Smooth muscle cell (in vitro differentiated cells): ENCODE data around the gene TMEM101. TPM values are rescaled to one million over a fixed set of nuclear protein-coding genes. Genes with fewer than 3 reads are reported as not detected.
"Not testable (repeated sequence)": the region's sequence is repeated elsewhere in the genome, so short reads cannot be mapped to it uniquely, and the experiment has no call there.

Experiments
- DNase-seq: peaks from one replicate; lab custom pipeline; 2025; ENCODE audit not compliant: unreplicated experiment; lab: John Stamatoyannopoulos, UW
- H2AFZ ChIP-seq: fragments of 200-600 bp; sonication (generic); 2 replicates; pipeline ENCODE4 v1.6.0; 2016; ENCODE audit warnings: antibody characterized with exemption, low read depth, mild to moderate bottlenecking
- H3F3A ChIP-seq: fragments of 200-600 bp; sonication (generic); 2 replicates; pipeline ENCODE4 v1.6.0; 2017; ENCODE audit warnings: antibody characterized with exemption, low read depth
- H3K27ac ChIP-seq: fragments of 200-600 bp; sonication (generic); 2 replicates; pipeline ENCODE4 v1.5.1; 2016; ENCODE audit warnings: low read depth, mild to moderate bottlenecking
- H3K27me3 ChIP-seq: fragments of 200-600 bp; sonication (generic); 2 replicates; pipeline ENCODE4 v1.6.1; 2016; ENCODE audit warnings: low read depth, mild to moderate bottlenecking
- H3K36me3 ChIP-seq: fragments of 200-600 bp; sonication (generic); 2 replicates; pipeline ENCODE4 v1.5.1; 2016; ENCODE audit warnings: low read depth
- H3K4me1 ChIP-seq: fragments of 200-600 bp; sonication (generic); 2 replicates; pipeline ENCODE4 v1.5.1; 2016; ENCODE audit warnings: low read depth
- H3K4me2 ChIP-seq: fragments of 200-600 bp; sonication (generic); 2 replicates; pipeline ENCODE4 v1.6.0; 2016; ENCODE audit warnings: mild to moderate bottlenecking
- H3K4me3 ChIP-seq: fragments of 200-600 bp; sonication (generic); 2 replicates; pipeline ENCODE4 v1.5.1; 2016; ENCODE audit warnings: mild to moderate bottlenecking
- H3K79me2 ChIP-seq: fragments of 200-600 bp; sonication (generic); 2 replicates; pipeline ENCODE4 v1.6.0; 2016; ENCODE audit warnings: low read depth, mild to moderate bottlenecking
- H3K9ac ChIP-seq: fragments of 200-600 bp; sonication (generic); 2 replicates; pipeline ENCODE4 v1.6.0; 2016; ENCODE audit warnings: low read depth
- H3K9me3 ChIP-seq: fragments of 200-600 bp; sonication (generic); replicated peaks from 2 replicates; pipeline ENCODE4 v1.5.1; 2016; ENCODE audit warnings: low read depth
- H4K20me1 ChIP-seq: fragments of 200-600 bp; sonication (generic); 2 replicates; pipeline ENCODE4 v1.6.0; 2016; ENCODE audit warnings: low read depth
- CTCF ChIP-seq: fragments of 200-600 bp; sonication (generic); IDR thresholded peaks from 2 replicates; pipeline ENCODE4 v1.5.1; 2017; ENCODE audit warnings: borderline replicate concordance, mild to moderate bottlenecking, antibody characterized with exemption; ENCODE audit not compliant: insufficient read depth, poor library complexity, severe bottlenecking
- WGBS: methylation state at CpG from one replicate; pipeline ENCODE4 v1.1.7; 2016; ENCODE audit warnings: low lambda C conversion rate; 5-methylcytosine and 5-hydroxymethylcytosine counted together
- polyA plus RNA-seq: library from polyadenylated mRNA; unstranded; fragments of >200 nt; fragmentation: Nextera tagmentation; extraction: Ambion mirVana; gene quantifications from 2 replicates; pipeline ENCODE4 v1.2.1, GENCODE V29; 2016
- total RNA-seq: library from RNA; depleted of rRNA; stranded (reverse); fragments of >200 nt; gene quantifications from 2 replicates; pipeline ENCODE4 v1.2.3, GENCODE V29; 2014

Gene TMEM101
- total and polyA plus RNA-seq, 2 experiments from 2014 or later, result 35.1 to 36.1 TPM

DNA sequence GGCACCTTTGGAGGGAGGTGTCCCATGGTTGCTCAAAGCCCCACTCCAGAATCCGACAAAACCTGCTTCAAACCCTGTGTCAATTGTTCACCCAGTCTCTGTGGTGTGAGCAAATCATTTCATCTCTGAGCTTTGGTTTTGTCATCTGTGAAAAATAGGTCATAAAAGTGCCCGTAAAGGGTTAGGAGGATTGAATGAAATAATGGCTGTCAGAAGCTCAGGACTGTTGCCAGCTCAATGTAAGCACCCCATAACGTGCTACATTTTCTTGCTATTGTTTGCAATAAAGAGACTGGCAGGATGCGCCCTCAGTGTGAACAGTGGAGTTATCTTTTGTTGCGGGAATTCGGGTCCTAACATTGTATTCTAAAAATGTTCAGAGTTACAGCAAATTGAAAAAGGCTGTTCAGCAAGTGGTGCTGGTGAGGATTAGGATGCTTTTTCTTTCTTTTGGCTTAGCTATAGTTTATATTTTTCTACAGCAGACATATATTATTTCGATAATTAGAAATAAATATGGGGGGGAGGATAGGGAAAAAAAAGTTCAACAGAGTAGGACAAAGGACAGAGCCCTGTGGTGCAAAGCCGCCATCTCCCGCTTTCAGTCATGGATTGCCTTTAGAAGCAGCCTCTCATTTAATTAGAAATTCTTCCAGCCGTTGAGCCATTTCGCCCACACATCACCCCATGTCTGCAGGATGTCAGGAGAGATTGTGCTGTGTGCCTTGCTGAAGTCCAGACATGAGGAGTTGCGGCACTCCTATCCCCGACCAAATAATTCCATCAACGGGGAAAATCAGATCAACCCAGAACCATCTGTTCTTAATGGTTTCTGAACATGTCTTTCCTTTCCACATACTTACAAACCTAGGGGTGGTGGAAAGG, 40.1 kb downstream of the TMEM101 start:
- H3K27me3 ChIP-seq, result peaks cover 40% of the 10 kb centered on the region
- H3K4me1 ChIP-seq, result no peaks in the 10 kb centered on the region
- no peaks in the 10 kb centered on the region for H3K79me2 ChIP-seq
- no peak overlapping the region for H3K4me3 ChIP-seq
- H3K9ac ChIP-seq, result no peak overlapping the region
- H2AFZ ChIP-seq, result no peak overlapping the region
- WGBS, result 65% methylated on average over 14 of the region's 14 CpGs
- no peak overlapping the region for H3K27ac ChIP-seq
- H4K20me1 ChIP-seq, result no peaks in the 10 kb centered on the region
- no peaks in the 10 kb centered on the region for H3K36me3 ChIP-seq
- DNase-seq, result no peak
- TF ChIP-seq CTCF, result no peak
- H3K4me2 ChIP-seq, result no peak overlapping the region
- H3K9me3 ChIP-seq, result no peaks in the 10 kb centered on the region
- H3F3A ChIP-seq, result no peaks in the 10 kb centered on the region

- not testable (repeated sequence) for H2AFZ ChIP-seq, H3K79me2 ChIP-seq, H4K20me1 ChIP-seq, H3K27ac ChIP-seq, H3K4me3 ChIP-seq, H3F3A ChIP-seq, DNase-seq, H3K4me2 ChIP-seq, H3K4me1 ChIP-seq, H3K9ac ChIP-seq, H3K36me3 ChIP-seq, H3K9me3 ChIP-seq
- H3K27me3 ChIP-seq, result peaks cover 20% of the 10 kb centered on the region
- 91% methylated on average over 22 of the region's 22 CpGs for WGBS
Observed at GRCh38 chr17:43972444-43973212, 42.1 kb downstream of the TMEM101 start.

- not testable (repeated sequence) for H4K20me1 ChIP-seq, H3K4me3 ChIP-seq, H2AFZ ChIP-seq, H3K36me3 ChIP-seq, H3F3A ChIP-seq, H3K9ac ChIP-seq, H3K4me2 ChIP-seq, DNase-seq, H3K9me3 ChIP-seq, H3K27ac ChIP-seq, H3K4me1 ChIP-seq, H3K79me2 ChIP-seq
- 66% methylated on average over 2 of the region's 2 CpGs for WGBS
- H3K27me3 ChIP-seq, result peaks cover 16% of the 10 kb centered on the region
Observed at GRCh38 chr17:43971436-43971835, 43.3 kb downstream of the TMEM101 start.

- H3K9ac ChIP-seq, result no peak overlapping the region
- WGBS, result 85% methylated on average over 4 of the region's 4 CpGs
Observed at GRCh38 chr17:43970366-43970765, 44.4 kb downstream of the TMEM101 start.

More at GRCh38 chr17:43970366-43970765, 44.4 kb downstream of the TMEM101 start:
- Histone ChIP-seq H4K20me1 (no peaks in the 10 kb centered on the region), H3K27me3 (peaks cover 21% of the 10 kb centered on the region), H3K4me1 (no peaks in the 10 kb centered on the region), H3K4me2 (no peak overlapping the region), H3K79me2 (no peaks in the 10 kb centered on the region), H3K27ac (no peak overlapping the region), H3K9me3 (no peaks in the 10 kb centered on the region), H3K4me3 (no peak overlapping the region), H3F3A (no peaks in the 10 kb centered on the region), H3K36me3 (no peaks in the 10 kb centered on the region), H2AFZ (no peak overlapping the region)
- no peak for TF ChIP-seq CTCF
- no peak for DNase-seq
